GM19238 (cell line): Measurements from ENCODE around the gene EDEM2.
"Not testable (repeated sequence)": the region's sequence is repeated elsewhere in the genome, so short reads cannot be mapped to it uniquely, and the experiment has no call there.

ENCODE experiments used
- DNase-seq: peaks from one replicate; pipeline ENCODE4 v3.0.0; 2011; ENCODE audit warnings: low spot score; ENCODE audit not compliant: insufficient read length

EDEM2 gene

GRCh38 chr20:35171438-35171752, 24.3 kb upstream of the EDEM2 start:
- no peak for DNase-seq

- not testable (repeated sequence) for DNase-seq
Observed at GRCh38 chr20:35168701-35169409, 21.7 kb upstream of the EDEM2 start.

DNA sequence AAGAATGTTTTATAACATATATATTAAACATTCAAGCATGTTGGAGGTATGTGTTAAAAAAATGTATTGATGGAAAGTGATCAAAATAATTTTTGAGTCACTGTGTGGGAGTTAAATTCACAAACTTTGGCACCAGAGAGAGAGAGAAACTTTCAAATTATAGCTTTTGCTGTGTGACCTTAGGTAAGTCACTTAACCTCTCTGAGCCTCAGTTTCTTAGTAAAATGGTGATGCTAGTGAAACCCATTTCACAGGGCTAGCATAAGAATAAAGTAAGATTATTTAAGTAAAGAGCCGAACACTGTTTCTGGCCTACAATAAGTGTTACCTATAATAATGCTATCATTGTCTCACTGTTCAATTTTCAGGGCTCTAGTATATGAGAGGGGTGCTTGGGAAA, 20.7 kb upstream of the EDEM2 start:
- DNase-seq = no peak

DNA sequence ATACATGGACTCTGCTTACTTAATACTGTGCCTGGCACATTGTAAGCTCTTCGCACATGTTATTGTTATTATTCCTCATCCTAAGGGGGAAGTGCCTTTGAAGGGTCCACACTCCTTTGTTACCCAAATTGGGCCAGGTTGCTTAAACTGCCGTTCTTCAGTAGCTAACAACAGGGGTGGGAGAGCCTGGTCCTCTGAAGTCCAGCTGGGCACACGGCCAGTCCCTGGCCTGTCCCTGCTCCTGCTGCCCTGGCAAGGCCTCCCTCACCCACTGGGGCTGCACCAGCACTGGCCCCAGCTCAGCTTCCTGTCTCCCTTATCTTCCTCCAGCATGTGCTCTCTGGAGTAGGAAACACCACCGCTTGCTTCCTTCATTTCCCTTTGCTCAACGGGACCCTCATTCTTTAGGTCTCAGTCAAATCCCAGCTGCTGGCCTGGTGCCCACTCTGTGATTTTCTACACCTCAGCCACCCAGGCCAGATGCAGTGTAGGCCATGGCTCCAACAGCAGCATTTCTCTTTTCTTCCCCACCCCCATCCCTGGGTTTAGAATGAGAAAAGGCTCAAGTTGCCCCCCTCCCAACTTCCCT, 19.2 kb upstream of the EDEM2 start:
- no peak for DNase-seq

DNA sequence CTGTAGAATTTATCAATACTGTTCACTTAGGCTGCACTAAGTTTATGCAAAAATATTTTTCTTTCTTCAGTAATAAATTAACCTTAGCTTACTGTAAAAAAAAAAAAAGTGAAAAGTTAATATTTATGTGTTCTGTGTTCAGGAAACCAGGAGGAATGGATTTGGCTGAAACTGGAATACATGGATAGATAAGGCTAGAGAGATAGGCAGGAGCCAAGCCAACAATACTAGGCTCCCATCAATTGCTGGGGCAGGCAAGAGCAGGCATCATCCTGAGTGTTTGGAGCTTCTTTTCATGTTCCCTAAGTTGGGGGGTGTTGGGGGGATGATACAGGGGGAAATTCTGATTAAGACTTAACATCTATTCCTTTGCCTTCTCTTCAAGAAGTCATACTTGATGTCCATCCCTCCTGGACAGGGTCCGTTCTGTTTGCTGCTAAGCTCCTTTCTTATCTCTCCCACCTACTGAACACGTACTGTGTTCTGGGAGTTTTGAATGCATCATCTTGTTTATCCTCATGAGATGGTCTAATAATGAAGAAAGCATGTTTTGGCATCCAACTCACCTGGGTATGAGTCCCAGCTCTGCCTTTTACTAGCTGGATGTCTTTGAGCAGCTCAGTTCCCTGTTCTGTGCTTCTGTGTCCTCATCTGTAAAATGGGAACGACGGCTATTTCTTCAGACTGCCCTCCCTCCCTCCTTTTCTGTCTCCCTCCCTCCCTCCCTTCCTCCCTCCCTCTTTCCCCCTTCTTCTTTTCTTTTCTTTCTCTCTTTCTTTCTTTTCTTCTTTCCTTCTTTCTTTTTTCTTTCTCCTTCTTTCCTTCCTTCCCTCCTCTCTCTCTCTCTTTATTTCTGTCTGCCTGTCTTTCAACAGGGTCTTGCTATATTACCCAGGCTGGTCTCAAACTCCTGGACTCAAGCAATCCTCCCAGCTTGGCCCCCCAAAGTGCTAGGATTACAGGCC, 18.4 kb upstream of the EDEM2 start:
- DNase-seq = no peak

GRCh38 chr20:35164531-35164930, 17.4 kb upstream of the EDEM2 start:
- DNase-seq = not testable (repeated sequence)

GRCh38 chr20:35160341-35160740, 13.2 kb upstream of the EDEM2 start:
- not testable (repeated sequence) for DNase-seq

- no peak for DNase-seq
Observed at GRCh38 chr20:35156978-35157377, 9.8 kb upstream of the EDEM2 start.

DNA sequence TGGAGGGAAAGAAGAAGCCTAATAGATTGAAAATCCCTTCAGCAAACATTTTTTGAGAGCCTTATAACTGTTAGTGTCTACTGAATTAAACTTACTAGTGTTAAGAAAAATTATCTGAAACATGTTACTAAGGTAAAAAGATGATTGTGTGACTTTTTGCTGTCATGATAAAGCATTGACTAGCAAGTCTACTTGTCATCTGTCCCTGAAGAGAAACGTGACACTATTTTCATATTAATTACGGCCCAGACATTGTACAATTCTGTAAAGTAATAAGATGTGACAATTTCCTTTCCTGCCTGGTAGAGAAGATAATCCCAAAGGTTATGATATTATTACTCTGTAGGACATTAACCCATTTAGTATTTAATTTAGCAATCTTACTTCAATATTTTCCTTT, 8.8 kb upstream of the EDEM2 start:
- DNase-seq = no peak

- DNase-seq = no peak
Observed at GRCh38 chr20:35151736-35152135, 4.6 kb upstream of the EDEM2 start.

DNA sequence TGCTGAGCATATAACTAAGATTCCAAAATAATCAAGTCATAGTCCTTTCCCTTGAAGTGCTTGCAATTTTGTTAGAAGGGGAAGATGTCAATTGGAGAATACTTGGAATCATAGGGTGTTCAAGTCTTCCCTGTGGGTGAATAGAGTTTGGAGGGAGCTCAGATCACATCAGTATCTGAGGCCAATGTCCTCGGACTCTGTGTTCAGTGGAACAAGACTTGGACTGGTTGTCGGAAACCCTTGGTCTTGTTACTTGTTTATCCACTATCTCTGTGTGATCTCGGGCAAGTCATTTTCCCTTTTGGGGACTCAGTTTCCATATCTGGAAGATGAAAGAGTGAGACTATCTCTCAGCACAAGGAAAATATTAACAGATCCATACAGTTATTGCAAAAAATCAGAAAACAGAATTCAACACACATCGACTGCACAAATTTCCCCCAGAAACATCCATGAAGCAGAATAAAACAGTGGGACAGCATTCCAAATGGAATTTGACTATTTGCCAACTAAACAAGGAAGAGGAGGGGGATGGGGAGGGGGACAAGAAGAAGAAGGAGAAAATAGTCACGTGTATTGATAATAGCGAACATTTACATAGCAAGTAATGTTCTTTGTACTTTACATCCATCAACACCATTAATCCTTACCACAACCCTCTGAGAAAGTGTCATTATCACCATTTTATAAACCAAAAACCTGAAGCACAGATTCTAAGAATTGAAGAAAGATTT, 3.9 kb upstream of the EDEM2 start:
- no peak for DNase-seq

GRCh38 chr20:35147575-35148071, 487 bp upstream of the EDEM2 start:
- not testable (repeated sequence) for DNase-seq

DNA sequence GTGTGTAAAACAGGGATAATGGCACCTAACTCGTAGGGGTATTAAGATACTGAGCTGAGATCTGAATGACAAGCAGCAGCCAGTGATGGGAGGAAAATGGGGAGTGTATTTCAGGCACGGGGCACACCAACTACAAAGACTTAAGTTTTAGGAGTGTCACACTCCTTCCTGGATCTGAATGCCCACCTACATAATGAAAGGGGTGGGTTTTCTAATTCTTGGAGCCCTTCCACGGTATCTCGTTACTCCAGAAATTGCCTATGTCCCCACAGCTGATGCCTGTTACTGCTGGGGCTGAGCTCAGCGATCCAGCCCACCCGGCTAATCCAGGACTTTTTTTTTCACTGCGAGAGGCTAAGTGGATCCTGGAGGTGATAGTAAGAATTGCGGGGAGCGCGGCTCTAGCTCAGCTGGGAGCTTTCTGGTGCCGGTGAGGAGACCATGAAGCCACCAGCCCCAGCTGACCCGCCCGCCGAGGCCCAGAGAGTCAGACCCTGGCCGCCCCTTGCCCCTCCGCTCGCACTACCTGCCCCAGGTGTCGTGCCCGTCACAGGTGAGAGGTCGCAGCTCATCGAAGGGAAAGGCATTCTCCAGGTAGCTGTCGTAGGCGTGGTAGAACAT, 727 bp downstream of the EDEM2 start:
- no peak for DNase-seq

DNA sequence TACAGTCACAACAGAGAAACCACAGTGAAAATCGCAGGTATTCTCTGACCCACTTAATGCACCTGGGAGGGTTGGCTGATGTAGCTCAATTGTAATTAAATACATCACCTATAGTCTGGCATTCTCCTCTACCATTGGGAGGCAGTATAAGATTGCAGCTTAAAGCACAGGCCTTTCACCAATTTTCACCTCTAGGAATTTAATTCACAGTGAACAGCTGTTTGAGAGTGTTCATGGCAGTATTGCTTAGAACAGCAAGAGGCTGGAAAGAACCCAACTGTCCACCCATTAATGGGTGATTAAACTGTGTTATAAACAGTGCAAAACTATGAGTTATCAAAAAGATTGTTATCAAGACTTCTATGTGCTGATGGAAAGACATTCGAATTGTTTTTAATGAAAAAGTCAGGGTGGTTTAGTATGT, 2.0 kb downstream of the EDEM2 start:
- DNase-seq = peak; percentile 30

- DNase-seq = peak; percentile 23
Observed at GRCh38 chr20:35144694-35145093, 2.4 kb downstream of the EDEM2 start.

DNA sequence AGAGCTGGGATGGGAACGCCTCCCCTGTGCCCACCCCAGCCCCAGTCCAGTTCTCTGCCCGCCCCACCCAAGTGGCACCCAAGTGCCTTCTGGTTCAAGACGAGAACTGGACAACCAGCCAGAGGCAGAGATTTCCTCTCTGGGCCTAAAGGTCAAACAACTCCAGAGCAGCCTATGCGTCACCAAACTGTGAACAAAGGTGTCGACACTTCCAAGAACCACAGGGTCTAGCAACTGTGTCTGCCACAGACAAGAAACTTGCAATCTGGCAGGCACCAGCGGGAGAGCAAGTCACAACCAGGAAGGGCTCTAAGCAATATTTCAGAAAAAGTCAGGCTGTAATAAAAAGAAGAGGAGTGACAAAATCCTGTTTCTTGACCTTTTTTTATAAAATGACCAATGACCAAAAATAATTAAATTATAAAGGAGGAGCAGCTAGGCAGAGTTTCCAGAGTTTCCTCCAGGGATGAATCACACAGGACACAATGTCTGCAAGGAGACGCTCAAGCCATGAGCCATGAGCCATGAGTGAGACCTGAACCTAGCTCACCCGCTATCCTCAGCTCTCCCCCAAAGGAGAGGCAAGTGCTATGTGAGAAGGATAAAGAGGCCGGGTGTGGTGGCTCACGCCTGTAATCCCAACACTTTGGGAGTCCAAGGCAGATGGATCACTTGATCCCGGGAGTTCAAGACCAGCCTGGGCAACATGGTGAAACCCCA, 11.1 kb downstream of the EDEM2 start:
- no peak for DNase-seq

- DNase-seq = no peak
Observed at GRCh38 chr20:35134880-35135279, 12.3 kb downstream of the EDEM2 start.

- no peak for DNase-seq
Observed at GRCh38 chr20:35134472-35134871, 12.7 kb downstream of the EDEM2 start.

GRCh38 chr20:35133735-35134134, 13.4 kb downstream of the EDEM2 start:
- DNase-seq = no peak

DNA sequence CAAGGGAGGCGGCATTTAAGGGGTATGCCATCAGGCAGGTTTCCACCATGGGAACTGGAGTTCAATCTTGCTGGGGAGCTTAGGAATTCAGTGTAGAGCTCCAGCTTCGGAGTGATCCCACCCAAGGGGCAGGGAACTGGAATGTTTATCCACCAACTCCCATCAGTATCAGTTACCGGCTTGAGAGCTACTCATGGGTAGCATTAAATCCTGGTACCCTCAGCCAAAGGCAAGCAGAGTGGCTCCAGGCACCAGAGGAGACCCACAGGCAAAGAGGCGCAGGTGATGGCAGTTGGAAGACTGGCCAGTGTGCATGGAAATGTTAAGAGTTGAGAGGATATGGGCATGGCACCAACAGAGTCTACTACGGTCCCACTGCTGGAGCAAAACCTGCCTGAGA, 14.1 kb downstream of the EDEM2 start:
- DNase-seq = no peak
